ENCODE data around the gene CAMK1D. TPM values are rescaled to one million over a fixed set of nuclear protein-coding genes. Genes with fewer than 3 reads are reported as not detected.

The CAMK1D gene
- total and polyA plus RNA-seq, 10 of the 15 experiments (the other 5 are each of a cell fraction or from before 2014, with no cell fraction given), result 2.1 to 35.5 (median 14.7) TPM

GRCh38 chr10:12705943-12706342 lies 356.6 kb downstream of the CAMK1D start:
- RAD21 ChIA-PET (ENCODE audit: unreplicated experiment), result no interaction called here
- H4K20me1 ChIP-seq (ENCODE audit: control insufficient read depth, insufficient read depth), result no peaks in the 10 kb centered on the region
- SMC1A ChIA-PET (ENCODE audit: uncharacterized antibody, unreplicated experiment), result interaction anchor here (1.5 kb wide), 1 partner anchor 49 kb away, joined by 4 read pairs; no protein-coding TSS in a partner anchor
- H3K4me3 ChIP-seq, result no peak overlapping the region
- H3K4me2 ChIP-seq (ENCODE audit: control insufficient read depth, insufficient read depth), result no peak overlapping the region
- BruUV-seq (replicated peaks), result no TSS peak
- CTCF ChIA-PET, result interaction anchor here (1.0 to 9.9 kb wide), 4 partner anchors 50 to 492 kb away, joined by 3 to 130 read pairs (median 46); no protein-coding TSS in a partner anchor
- no peaks in the 10 kb centered on the region for H3K27me3 ChIP-seq (replicated peaks in 1 of 2; ENCODE audit: control insufficient read depth in 2 of 2, insufficient read depth in 2 of 2, low read length in 1 of 2)
- POLR2A ChIA-PET, result interaction anchor here (0.6 to 0.7 kb wide), 2 partner anchors 346 to 354 kb away, joined by 3 to 4 read pairs; no protein-coding TSS in a partner anchor
- intact Hi-C loops (cut with micrococcal nuclease; ENCODE audit: unreplicated experiment), result no loop called here
- H3K9ac ChIP-seq (ENCODE audit: control insufficient read depth, insufficient read depth, low read length), result no peak overlapping the region
- no peak for FAIRE-seq
- in situ Hi-C loops (cut with MboI), result no loop called here
- no peaks in the 10 kb centered on the region; a peak in 1 of 4 replicates for H3K36me3 ChIP-seq (ENCODE audit: control insufficient read depth in 2 of 2, insufficient read depth in 2 of 2, low read length in 1 of 2)
- no peaks in the 10 kb centered on the region for H3K9me3 ChIP-seq (replicated peaks; ENCODE audit: control insufficient read depth, insufficient read depth, low read length)
- H2AFZ ChIP-seq (ENCODE audit: control insufficient read depth, low read depth, low read length), result no peak overlapping the region
- H3K27ac ChIP-seq (ENCODE audit: control insufficient read depth, insufficient read depth), result no peak overlapping the region
- DNase-seq (ENCODE audit: low read depth, low spot score), result no peak
- H3K4me1 ChIP-seq (ENCODE audit: control insufficient read depth, insufficient read depth, low read length), result peaks cover 1% of the 10 kb centered on the region; the same call in 1 of the 2 replicates
- 99% methylated on average over 4 of the region's 4 CpGs for WGBS (ENCODE audit: insufficient coverage, insufficient replicate concordance, low lambda C conversion rate, missing lambda C conversion rate)
- ATAC-seq, result no peak
- no peaks in the 10 kb centered on the region for H3K79me2 ChIP-seq (ENCODE audit: control insufficient read depth, insufficient read depth, low read length)
- TF ChIP-seq ESRRA (IDR thresholded peaks at IDR 0.05; ENCODE audit: low read length) (no peak), RAD21 (IDR thresholded peaks at IDR 0.05; ENCODE audit: insufficient read depth, low read depth, low read length) (no peak), PBX3 (IDR thresholded peaks at IDR 0.05; ENCODE audit: insufficient replicate concordance, low read depth, low read length) (no peak), ZBED1 (IDR thresholded peaks at IDR 0.05; ENCODE audit: borderline replicate concordance) (no peak), SUPT20H (IDR thresholded peaks at IDR 0.05; ENCODE audit: borderline replicate concordance, control insufficient read depth, low read depth, low read length) (no peak), CTCF (IDR thresholded peaks at IDR 0.05 in 2 of 3, conservative IDR thresholded peaks at IDR 0.05 in 1 of 3; ENCODE audit: control insufficient read depth in 2 of 3, extremely low read depth in 1 of 3, insufficient read depth in 1 of 3, low read depth in 3 of 3, low read length in 3 of 3) (no peak), NFYB (IDR thresholded peaks at IDR 0.05; ENCODE audit: insufficient read depth, low read depth, low read length) (no peak), MYC (IDR thresholded peaks at IDR 0.05; ENCODE audit: insufficient read depth, insufficient read length, insufficient replicate concordance, low read length, severe bottlenecking) (no peak), TCF7 (IDR thresholded peaks at IDR 0.05; ENCODE audit: borderline replicate concordance) (no peak), POLR2AphosphoS5 (IDR thresholded peaks at IDR 0.05; ENCODE audit: low read length) (no peak), ZNF687 (IDR thresholded peaks at IDR 0.05) (no peak), FOXK2 (IDR thresholded peaks at IDR 0.05) (no peak), KAT2A (conservative IDR thresholded peaks at IDR 0.05; ENCODE audit: control insufficient read depth, low read depth, low read length) (no peak), SIX5 (IDR thresholded peaks at IDR 0.05; ENCODE audit: low read depth, low read length, severe bottlenecking) (no peak), IKZF1 (conservative IDR thresholded peaks at IDR 0.05) (no peak), LARP7 (IDR thresholded peaks at IDR 0.05) (no peak), CHD2 (IDR thresholded peaks at IDR 0.05; ENCODE audit: borderline replicate concordance, low read depth, low read length) (no peak), NR2C1 (IDR thresholded peaks at IDR 0.05) (no peak)

Data from GM12878 (cell line).